Stimulated activated memory B cell treated with anti-CD40 and anti-IgM and Interleukin-4, amounts not matched to agents 10 μg/mL and 1 μg/mL and 100 μg/mL, for 72 hours (primary cell): ENCODE measurements around the gene ASTN1.

Experiments
- ATAC-seq: fragments of 150-1000 bp; cut with Tn5 transposase; 2 replicates; pipeline ENCODE4 v1.10.0; 2021
- H3K27ac Mint-ChIP-seq: one replicate; pipeline ENCODE4 v1.8.0; 2022; ENCODE audit warnings: mild to moderate bottlenecking, mixed read lengths
- H3K27me3 Mint-ChIP-seq: one replicate; pipeline ENCODE4 v1.8.0; 2022; ENCODE audit warnings: mixed read lengths
- H3K36me3 Mint-ChIP-seq: one replicate; pipeline ENCODE4 v1.8.0; 2022; ENCODE audit warnings: mixed read lengths
- H3K4me1 Mint-ChIP-seq: one replicate; pipeline ENCODE4 v1.8.0; 2022; ENCODE audit warnings: mixed read lengths
- H3K4me3 Mint-ChIP-seq: one replicate; pipeline ENCODE4 v1.8.0; 2022; ENCODE audit warnings: mild to moderate bottlenecking, moderate library complexity, mixed read lengths
- H3K9me3 Mint-ChIP-seq: one replicate; pipeline ENCODE4 v1.8.0; 2022; ENCODE audit warnings: mixed read lengths

Gene ASTN1

GRCh38 chr1:177008653-177009052 is 155.9 kb downstream of the ASTN1 start:
- no peaks in the 10 kb centered on the region for H3K36me3 Mint-ChIP-seq

GRCh38 chr1:177007437-177008161 is 156.9 kb downstream of the ASTN1 start:
- Mint-ChIP-seq H3K4me3 (no peak overlapping the region), H3K27me3 (peaks cover 13% of the 10 kb centered on the region), H3K36me3 (no peaks in the 10 kb centered on the region), H3K27ac (no peak overlapping the region), H3K9me3 (peaks cover 3% of the 10 kb centered on the region), H3K4me1 (no peaks in the 10 kb centered on the region)
- ATAC-seq, result no peak

More at GRCh38 chr1:177008653-177009052, 155.9 kb downstream of the ASTN1 start:
- no peak for ATAC-seq
- no peak overlapping the region for H3K4me3 Mint-ChIP-seq
- H3K4me1 Mint-ChIP-seq, result no peaks in the 10 kb centered on the region
- peaks cover 3% of the 10 kb centered on the region for H3K9me3 Mint-ChIP-seq
- H3K27ac Mint-ChIP-seq, result no peak overlapping the region
- H3K27me3 Mint-ChIP-seq, result peaks cover 2% of the 10 kb centered on the region

GRCh38 chr1:177002891-177003290 is 161.6 kb downstream of the ASTN1 start:
- H3K4me1 Mint-ChIP-seq, result no peaks in the 10 kb centered on the region
- H3K27ac Mint-ChIP-seq, result no peak overlapping the region
- H3K4me3 Mint-ChIP-seq, result no peak overlapping the region
- no peaks in the 10 kb centered on the region for H3K36me3 Mint-ChIP-seq
- peaks cover 3% of the 10 kb centered on the region for H3K9me3 Mint-ChIP-seq
- peaks cover 13% of the 10 kb centered on the region for H3K27me3 Mint-ChIP-seq
- no peak for ATAC-seq

- H3K4me1 Mint-ChIP-seq, result no peaks in the 10 kb centered on the region
- no peaks in the 10 kb centered on the region for H3K36me3 Mint-ChIP-seq
- H3K27me3 Mint-ChIP-seq, result peaks cover 15% of the 10 kb centered on the region
- no peak for ATAC-seq
- H3K9me3 Mint-ChIP-seq, result peaks cover 3% of the 10 kb centered on the region
- no peak overlapping the region for H3K4me3 Mint-ChIP-seq
- H3K27ac Mint-ChIP-seq, result no peak overlapping the region
Observed at GRCh38 chr1:177001556-177001955, 163.0 kb downstream of the ASTN1 start.

- no peak overlapping the region for H3K27ac Mint-ChIP-seq
- peaks cover 27% of the 10 kb centered on the region for H3K27me3 Mint-ChIP-seq
- peaks cover 6% of the 10 kb centered on the region for H3K9me3 Mint-ChIP-seq
Observed at GRCh38 chr1:176998183-176998795, 166.2 kb downstream of the ASTN1 start.

GRCh38 chr1:176996456-176997090 is 167.9 kb downstream of the ASTN1 start:
- Mint-ChIP-seq H3K27me3 (peaks cover 20% of the 10 kb centered on the region), H3K4me3 (no peak overlapping the region), H3K4me1 (no peaks in the 10 kb centered on the region), H3K36me3 (no peaks in the 10 kb centered on the region), H3K9me3 (peaks cover 3% of the 10 kb centered on the region), H3K27ac (no peak overlapping the region)
- ATAC-seq, result no peak

More at GRCh38 chr1:176998183-176998795, 166.2 kb downstream of the ASTN1 start:
- Mint-ChIP-seq H3K4me3 (no peak overlapping the region), H3K36me3 (no peaks in the 10 kb centered on the region), H3K4me1 (no peaks in the 10 kb centered on the region)
- ATAC-seq, result no peak

- Mint-ChIP-seq H3K36me3 (no peaks in the 10 kb centered on the region), H3K9me3 (peaks cover 6% of the 10 kb centered on the region), H3K27ac (no peak overlapping the region), H3K4me3 (no peak overlapping the region), H3K27me3 (peaks cover 27% of the 10 kb centered on the region), H3K4me1 (no peaks in the 10 kb centered on the region)
- no peak for ATAC-seq
Observed at GRCh38 chr1:176994931-176995596, 169.4 kb downstream of the ASTN1 start.

- no peak for ATAC-seq
- peaks cover 31% of the 10 kb centered on the region for H3K27me3 Mint-ChIP-seq
Observed at GRCh38 chr1:176993587-176993986, 170.9 kb downstream of the ASTN1 start.

GRCh38 chr1:176989754-176990153 is 174.8 kb downstream of the ASTN1 start:
- Mint-ChIP-seq H3K9me3 (peaks cover 6% of the 10 kb centered on the region), H3K36me3 (no peaks in the 10 kb centered on the region), H3K27ac (no peak overlapping the region), H3K4me3 (no peak overlapping the region), H3K27me3 (peaks cover 11% of the 10 kb centered on the region), H3K4me1 (no peaks in the 10 kb centered on the region)
- ATAC-seq, result no peak

More at GRCh38 chr1:176993587-176993986, 170.9 kb downstream of the ASTN1 start:
- H3K9me3 Mint-ChIP-seq, result peaks cover 6% of the 10 kb centered on the region
- no peak overlapping the region for H3K27ac Mint-ChIP-seq
- no peak overlapping the region for H3K4me3 Mint-ChIP-seq
- H3K4me1 Mint-ChIP-seq, result no peaks in the 10 kb centered on the region
- no peaks in the 10 kb centered on the region for H3K36me3 Mint-ChIP-seq

- Mint-ChIP-seq H3K36me3 (no peaks in the 10 kb centered on the region), H3K9me3 (peaks cover 6% of the 10 kb centered on the region), H3K4me1 (no peaks in the 10 kb centered on the region), H3K4me3 (no peak overlapping the region), H3K27me3 (peaks cover 11% of the 10 kb centered on the region), H3K27ac (no peak overlapping the region)
- ATAC-seq, result no peak
Observed at GRCh38 chr1:176989023-176989422, 175.5 kb downstream of the ASTN1 start.

GRCh38 chr1:176987016-176987415 is 177.5 kb downstream of the ASTN1 start:
- H3K27ac Mint-ChIP-seq, result no peak overlapping the region
- H3K9me3 Mint-ChIP-seq, result peaks cover 3% of the 10 kb centered on the region
- ATAC-seq, result no peak
- H3K4me3 Mint-ChIP-seq, result no peak overlapping the region
- peaks cover 11% of the 10 kb centered on the region for H3K27me3 Mint-ChIP-seq
- no peaks in the 10 kb centered on the region for H3K36me3 Mint-ChIP-seq
- no peaks in the 10 kb centered on the region for H3K4me1 Mint-ChIP-seq

GRCh38 chr1:176983731-176984130 is 180.8 kb downstream of the ASTN1 start:
- no peak for ATAC-seq
- H3K4me3 Mint-ChIP-seq, result no peak overlapping the region
- no peak overlapping the region for H3K27ac Mint-ChIP-seq
- no peaks in the 10 kb centered on the region for H3K27me3 Mint-ChIP-seq
- no peaks in the 10 kb centered on the region for H3K4me1 Mint-ChIP-seq
- no peaks in the 10 kb centered on the region for H3K36me3 Mint-ChIP-seq
- no peaks in the 10 kb centered on the region for H3K9me3 Mint-ChIP-seq

GRCh38 chr1:176976771-176977170 is 187.7 kb downstream of the ASTN1 start:
- Mint-ChIP-seq H3K27ac (no peak overlapping the region), H3K36me3 (no peaks in the 10 kb centered on the region), H3K4me3 (no peak overlapping the region), H3K27me3 (no peaks in the 10 kb centered on the region), H3K9me3 (no peaks in the 10 kb centered on the region), H3K4me1 (no peaks in the 10 kb centered on the region)
- no peak for ATAC-seq

- Mint-ChIP-seq H3K36me3 (no peaks in the 10 kb centered on the region), H3K4me1 (no peaks in the 10 kb centered on the region), H3K27me3 (no peaks in the 10 kb centered on the region), H3K27ac (no peak overlapping the region), H3K4me3 (no peak overlapping the region), H3K9me3 (no peaks in the 10 kb centered on the region)
- ATAC-seq, result no peak
Observed at GRCh38 chr1:176976225-176976624, 188.3 kb downstream of the ASTN1 start.

- H3K9me3 Mint-ChIP-seq, result no peaks in the 10 kb centered on the region
- no peaks in the 10 kb centered on the region for H3K4me1 Mint-ChIP-seq
- no peak for ATAC-seq
- H3K27me3 Mint-ChIP-seq, result no peaks in the 10 kb centered on the region
- H3K4me3 Mint-ChIP-seq, result no peak overlapping the region
- H3K27ac Mint-ChIP-seq, result no peak overlapping the region
- H3K36me3 Mint-ChIP-seq, result no peaks in the 10 kb centered on the region
Observed at GRCh38 chr1:176964687-176965086, 199.8 kb downstream of the ASTN1 start.
